ENCODE results near the gene SOX10.
A peak's percentile ranks its signal among the peaks of the same experiment; 100 is the strongest.
"Not testable (repeated sequence)": the region's sequence is repeated elsewhere in the genome, so short reads cannot be mapped to it uniquely, and the experiment has no call there.

SOX10 gene

DNA sequence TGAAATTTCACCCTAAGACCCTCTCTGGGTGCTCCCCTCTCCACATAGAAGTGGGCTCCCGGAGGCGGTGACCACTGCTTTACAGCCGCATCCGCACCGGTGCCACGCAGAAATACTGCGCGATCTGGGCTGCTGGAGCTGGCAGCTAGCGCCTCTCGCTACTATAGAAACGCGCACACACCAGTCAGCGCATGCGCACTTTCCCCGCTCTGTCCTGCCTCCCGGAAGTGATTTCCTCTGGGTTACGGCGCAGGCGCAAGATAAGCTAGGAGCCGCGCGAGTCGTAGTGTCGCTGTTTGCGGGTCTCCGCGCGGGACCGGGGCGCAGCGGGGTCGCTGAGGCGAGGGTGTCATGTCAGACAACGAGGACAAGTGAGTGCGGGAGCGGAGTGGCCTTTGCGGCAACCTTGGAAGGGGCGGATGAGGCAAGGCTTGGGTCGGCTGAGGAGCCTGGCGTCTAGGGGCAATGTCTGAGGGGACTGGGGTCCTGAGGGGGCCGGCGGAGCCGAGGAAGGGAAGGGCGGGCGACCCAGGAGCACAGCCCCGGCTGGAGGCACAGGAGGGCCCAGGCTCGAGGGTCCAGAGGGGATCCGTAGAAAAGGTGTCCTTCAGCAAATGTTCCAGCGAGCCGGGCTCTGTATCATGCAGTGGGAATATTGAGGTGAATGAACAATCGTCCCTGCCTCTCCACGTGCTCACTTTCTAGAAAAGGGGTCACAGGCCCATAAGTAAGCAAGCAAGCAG is 30.7 kb downstream of the SOX10 start, which contains the start of the genes C22orf23 and POLR2F:
Gene C22orf23 (minus strand): TSS at position 165 of the 743 bp plus-strand sequence. CDS start 452 bp downstream, outside the sequence.
Gene POLR2F (plus strand): TSS at position 263 of the 743 bp plus-strand sequence. CDS start 89 bp downstream, at position 352.
- peak within 1 kb of the TSS; percentile 94 for H3K4me3 ChIP-seq (ENCODE audit: low read depth, low read length)
- DNase-seq (ENCODE audit: low read depth) = peak; percentile 87
- in situ Hi-C loops (cut with HindIII; ENCODE audit: low sequenced_read_pairs) = no loop called here
- TF ChIP-seq, protein P1, sequence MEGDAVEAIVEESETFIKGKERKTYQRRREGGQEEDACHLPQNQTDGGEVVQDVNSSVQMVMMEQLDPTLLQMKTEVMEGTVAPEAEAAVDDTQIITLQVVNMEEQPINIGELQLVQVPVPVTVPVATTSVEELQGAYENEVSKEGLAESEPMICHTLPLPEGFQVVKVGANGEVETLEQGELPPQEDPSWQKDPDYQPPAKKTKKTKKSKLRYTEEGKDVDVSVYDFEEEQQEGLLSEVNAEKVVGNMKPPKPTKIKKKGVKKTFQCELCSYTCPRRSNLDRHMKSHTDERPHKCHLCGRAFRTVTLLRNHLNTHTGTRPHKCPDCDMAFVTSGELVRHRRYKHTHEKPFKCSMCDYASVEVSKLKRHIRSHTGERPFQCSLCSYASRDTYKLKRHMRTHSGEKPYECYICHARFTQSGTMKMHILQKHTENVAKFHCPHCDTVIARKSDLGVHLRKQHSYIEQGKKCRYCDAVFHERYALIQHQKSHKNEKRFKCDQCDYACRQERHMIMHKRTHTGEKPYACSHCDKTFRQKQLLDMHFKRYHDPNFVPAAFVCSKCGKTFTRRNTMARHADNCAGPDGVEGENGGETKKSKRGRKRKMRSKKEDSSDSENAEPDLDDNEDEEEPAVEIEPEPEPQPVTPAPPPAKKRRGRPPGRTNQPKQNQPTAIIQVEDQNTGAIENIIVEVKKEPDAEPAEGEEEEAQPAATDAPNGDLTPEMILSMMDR (IDR thresholded peaks at IDR 0.05; ENCODE audit: low read depth, low read length, missing control alignments) = no peak

DNA sequence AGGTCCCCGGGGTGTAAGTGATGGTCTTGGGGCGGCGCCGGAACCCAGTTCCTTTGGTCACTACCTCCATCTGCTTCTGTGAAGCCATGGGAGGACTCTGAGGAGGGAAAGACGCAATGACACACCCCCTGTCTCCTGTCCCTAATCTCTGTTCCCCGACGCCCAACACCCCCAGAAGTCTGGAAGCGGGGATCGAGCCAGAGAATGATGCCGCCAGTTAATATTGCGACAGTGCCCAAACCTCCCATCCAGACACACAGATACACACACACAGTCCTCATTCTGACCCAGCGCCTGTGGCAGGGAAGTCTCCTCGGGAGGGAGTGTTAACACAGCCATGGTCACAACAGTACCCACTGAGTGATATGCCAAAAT is 31.3 kb downstream of the SOX10 start:
- H3K4me3 ChIP-seq (ENCODE audit: low read depth, low read length) = peak overlapping the region; percentile 94
- in situ Hi-C loops (cut with HindIII; ENCODE audit: low sequenced_read_pairs) = no loop called here

DNA sequence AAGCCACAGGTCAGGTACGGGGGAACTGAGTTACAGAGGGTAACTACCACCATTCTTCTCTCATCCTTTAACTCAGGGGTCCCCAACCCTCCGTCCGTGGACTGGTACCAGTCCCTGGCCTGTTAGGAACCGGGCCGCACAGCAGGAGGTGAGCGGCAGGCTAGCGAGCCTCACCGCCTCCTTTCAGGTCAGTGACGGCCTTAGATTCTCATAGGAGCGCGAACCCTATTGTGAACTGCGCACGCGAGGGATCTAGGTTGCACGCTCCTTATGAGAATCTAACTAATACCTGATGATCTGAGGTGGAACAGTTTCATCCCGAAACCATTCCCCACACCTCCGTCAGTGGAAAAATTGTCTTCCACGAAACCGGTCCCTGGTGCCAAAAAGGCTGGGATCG is 31.7 kb downstream of the SOX10 start:
- DNase-seq (ENCODE audit: low read depth); in situ Hi-C loops (cut with HindIII; ENCODE audit: low sequenced_read_pairs): not testable (repeated sequence)
- H3K4me3 ChIP-seq (ENCODE audit: low read depth, low read length) = peak overlapping the region; percentile 94

More for the DNA sequence above, 31.3 kb downstream of the SOX10 start:
- TF ChIP-seq, protein P1 (IDR thresholded peaks at IDR 0.05; ENCODE audit: low read depth, low read length, missing control alignments) = no peak
- DNase-seq (ENCODE audit: low read depth) = no peak

DNA sequence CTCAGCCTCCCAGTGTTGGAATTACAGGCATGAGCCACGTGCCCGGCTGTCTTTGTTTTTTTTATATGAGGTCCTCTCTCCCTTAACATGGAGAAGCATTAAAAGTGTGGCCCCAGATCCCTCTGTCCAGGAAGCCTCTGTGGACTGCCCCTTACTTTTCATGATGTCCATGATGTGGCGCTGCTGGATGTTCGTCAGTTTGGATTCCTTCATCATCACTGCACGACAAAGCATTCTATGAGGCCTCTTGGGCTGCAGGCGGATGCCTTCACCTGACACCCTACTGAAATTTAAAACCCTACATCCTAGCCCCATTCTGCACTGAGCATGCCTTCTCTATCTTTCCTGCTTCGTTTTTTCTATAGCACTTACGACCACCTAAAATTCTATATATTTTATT is 33.0 kb downstream of the SOX10 start:
- TF ChIP-seq, protein P1 (IDR thresholded peaks at IDR 0.05; ENCODE audit: low read depth, low read length, missing control alignments) = no peak
- no peak for DNase-seq (ENCODE audit: low read depth)
- H3K4me3 ChIP-seq (ENCODE audit: low read depth, low read length) = no peak overlapping the region
- in situ Hi-C loops (cut with HindIII; ENCODE audit: low sequenced_read_pairs) = no loop called here

DNA sequence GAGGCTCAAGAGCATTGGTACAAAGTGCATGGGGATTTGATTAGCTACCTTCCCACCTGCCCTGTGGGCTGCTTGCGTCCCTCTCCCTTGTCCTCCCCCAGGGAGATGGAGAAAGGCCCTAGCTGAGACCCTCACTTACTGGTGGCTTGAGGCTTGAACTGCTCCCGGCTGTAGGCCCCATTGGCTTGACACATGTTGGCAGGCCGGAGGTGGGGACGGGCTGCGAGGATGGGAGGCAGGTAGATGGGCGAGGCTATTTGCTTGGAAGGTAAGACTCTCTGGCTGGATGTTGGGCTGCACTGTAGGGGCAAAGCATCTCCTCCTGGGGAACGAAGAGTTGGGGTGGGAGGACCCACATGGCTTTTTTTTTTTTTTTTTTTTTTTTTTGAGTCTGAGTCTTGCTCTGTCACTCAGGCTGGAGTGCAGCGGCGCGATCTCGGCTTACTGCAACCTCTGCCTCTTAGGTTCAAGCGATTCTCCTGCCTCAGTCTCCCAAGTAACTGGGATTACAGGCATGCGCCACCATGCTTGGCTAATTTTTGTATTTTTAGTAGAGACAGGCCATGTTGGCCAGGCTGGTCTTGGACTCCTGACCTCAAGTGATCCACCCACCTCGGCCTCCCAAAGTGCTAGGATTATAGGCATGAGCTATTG is 37.1 kb downstream of the SOX10 start:
- H3K4me3 ChIP-seq (ENCODE audit: low read depth, low read length); DNase-seq (ENCODE audit: low read depth); in situ Hi-C loops (cut with HindIII; ENCODE audit: low sequenced_read_pairs): not testable (repeated sequence)

DNA sequence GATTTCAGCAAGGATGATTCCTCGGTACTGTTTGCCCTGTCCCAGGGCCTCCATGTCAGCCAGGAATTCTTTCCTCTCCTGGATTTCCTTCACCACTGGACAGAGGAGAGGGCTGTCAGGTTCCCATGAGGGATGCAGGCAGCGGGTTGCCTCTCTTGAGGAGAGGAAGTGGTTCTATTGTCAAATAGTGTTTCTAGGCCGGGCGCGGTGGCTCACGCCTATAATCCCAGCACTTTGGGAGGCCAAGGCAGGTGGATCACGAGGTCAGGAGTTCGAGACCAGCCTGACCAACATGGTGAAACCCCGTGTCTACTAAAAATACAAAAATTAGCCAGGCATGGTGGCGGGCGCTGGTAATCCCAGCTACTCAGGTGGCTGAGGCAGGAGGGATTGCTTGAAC is 39.9 kb downstream of the SOX10 start:
- DNase-seq (ENCODE audit: low read depth); H3K4me3 ChIP-seq (ENCODE audit: low read depth, low read length); in situ Hi-C loops (cut with HindIII; ENCODE audit: low sequenced_read_pairs): not testable (repeated sequence)

DNA sequence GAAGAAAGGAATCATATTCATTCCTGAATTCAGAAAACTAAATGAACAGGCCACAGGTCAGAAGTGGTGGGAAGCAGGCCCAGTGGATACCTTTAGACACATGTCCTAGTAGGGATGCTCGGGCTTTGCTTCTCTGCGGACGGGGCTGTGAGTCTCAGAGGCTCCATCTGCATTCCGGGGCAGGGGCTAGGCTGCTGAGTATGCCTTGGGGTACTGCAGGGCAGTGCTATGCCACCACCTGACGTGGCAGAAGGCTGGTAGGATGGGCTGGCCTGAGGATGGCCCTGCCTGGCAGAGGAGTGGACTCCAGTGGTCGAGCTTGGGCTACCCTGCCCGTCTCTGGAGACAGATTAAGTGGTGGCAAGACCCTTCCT is 40.5 kb downstream of the SOX10 start:
- TF ChIP-seq, protein P1 (IDR thresholded peaks at IDR 0.05; ENCODE audit: low read depth, low read length, missing control alignments) = no peak
- in situ Hi-C loops (cut with HindIII; ENCODE audit: low sequenced_read_pairs) = no loop called here
- no peak for DNase-seq (ENCODE audit: low read depth)
- no peak overlapping the region for H3K4me3 ChIP-seq (ENCODE audit: low read depth, low read length)

DNA sequence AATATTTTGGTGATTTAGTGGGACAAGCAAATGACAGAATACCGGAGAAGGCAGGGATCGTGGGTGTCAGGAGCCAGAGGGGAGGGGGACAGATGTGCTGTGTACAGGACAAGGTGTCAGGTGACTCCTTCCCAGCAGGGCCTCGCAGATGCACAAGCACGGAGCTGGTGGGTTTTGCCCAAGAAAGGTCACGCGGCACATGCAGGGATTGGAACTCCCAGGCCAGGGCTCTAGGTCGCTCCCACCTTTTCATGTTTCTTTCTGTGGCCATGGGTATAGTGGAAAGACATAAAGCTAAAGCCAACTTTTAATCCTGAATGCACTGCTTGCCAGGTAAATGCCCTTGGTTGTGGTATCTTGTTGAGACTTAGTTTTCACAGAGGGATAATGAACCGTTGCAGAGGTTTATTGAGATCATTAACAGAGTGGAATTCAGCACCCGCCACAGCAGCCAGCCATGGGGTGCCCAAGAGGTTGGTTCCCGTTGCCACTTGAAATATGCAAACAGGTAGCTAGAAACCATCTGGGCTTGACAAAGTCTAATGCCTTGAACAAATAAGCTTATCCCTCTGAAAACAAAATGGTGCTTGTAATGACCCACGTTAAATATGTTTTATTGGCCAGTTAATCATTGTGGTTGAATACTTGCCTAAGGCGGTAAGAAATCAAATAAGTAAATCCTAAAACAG is 41.1 kb downstream of the SOX10 start:
- TF ChIP-seq, protein P1 (IDR thresholded peaks at IDR 0.05; ENCODE audit: low read depth, low read length, missing control alignments) = no peak
- H3K4me3 ChIP-seq (ENCODE audit: low read depth, low read length) = no peak overlapping the region
- in situ Hi-C loops (cut with HindIII; ENCODE audit: low sequenced_read_pairs) = no loop called here
- DNase-seq (ENCODE audit: low read depth) = no peak
